Activated T-cell treated with anti-CD3 and anti-CD28 coated beads, Interleukin-2, amount 50 U/mL, for 1 hour (primary cell): ENCODE results near the gene ZCCHC14.
"Not testable (repeated sequence)": the region's sequence is repeated elsewhere in the genome, so short reads cannot be mapped to it uniquely, and the experiment has no call there.

ENCODE experiments used
- DNase-seq: peaks from one replicate; pipeline ENCODE4 v3.0.0-alpha.2; 2020

The ZCCHC14 gene

DNA sequence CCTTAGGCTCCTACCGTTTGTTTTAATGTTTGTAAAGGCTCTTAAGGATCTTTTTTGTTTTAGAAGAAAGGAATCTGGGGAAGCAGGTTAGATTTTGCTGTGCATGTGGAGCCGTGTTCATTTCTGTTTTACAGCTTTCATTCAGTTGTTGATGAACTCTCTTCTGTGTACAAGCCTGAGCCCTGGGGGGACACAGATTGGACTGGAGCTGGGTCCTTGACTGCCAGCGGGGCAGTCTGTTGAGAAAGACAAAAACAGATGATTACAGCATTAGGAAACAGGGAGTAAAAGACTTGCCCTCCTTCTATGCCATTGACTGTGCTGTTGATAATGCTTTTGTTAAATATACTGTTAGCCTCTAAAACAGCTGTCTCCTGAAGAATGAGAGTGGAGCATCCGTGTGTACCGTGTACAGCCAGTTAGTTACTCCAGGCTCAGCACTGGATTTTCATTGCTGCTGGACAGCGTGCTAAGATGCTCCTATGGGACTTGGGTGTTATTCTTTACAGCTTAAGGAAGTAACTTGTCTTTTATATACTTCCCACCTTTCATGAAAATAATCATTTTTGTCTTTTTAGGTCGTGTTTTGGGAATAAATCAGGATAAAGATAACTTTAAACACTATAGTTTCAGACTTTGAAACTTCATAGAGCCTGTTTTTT lies 97.5 kb downstream of the ZCCHC14 start:
- DNase-seq: peak; percentile 4

DNA sequence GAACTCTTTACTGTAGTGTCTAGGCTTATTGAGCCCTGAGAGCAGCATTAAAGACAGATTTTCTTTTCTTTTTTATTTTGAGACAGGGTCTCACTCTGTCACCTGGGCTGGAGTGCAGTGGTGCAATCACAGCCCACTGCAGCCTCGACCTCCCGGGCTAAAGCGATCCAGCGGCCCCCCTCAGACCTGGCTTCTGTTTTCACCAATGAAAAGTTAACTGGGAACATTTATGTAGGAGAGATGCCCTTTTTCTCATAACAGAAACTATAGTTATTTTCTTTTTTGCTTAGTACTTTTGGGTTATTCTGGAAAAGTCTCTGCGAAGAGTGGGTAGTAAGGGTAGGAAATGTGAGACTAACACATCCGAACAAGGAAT lies 99.2 kb downstream of the ZCCHC14 start:
- DNase-seq: peak; percentile 12

DNA sequence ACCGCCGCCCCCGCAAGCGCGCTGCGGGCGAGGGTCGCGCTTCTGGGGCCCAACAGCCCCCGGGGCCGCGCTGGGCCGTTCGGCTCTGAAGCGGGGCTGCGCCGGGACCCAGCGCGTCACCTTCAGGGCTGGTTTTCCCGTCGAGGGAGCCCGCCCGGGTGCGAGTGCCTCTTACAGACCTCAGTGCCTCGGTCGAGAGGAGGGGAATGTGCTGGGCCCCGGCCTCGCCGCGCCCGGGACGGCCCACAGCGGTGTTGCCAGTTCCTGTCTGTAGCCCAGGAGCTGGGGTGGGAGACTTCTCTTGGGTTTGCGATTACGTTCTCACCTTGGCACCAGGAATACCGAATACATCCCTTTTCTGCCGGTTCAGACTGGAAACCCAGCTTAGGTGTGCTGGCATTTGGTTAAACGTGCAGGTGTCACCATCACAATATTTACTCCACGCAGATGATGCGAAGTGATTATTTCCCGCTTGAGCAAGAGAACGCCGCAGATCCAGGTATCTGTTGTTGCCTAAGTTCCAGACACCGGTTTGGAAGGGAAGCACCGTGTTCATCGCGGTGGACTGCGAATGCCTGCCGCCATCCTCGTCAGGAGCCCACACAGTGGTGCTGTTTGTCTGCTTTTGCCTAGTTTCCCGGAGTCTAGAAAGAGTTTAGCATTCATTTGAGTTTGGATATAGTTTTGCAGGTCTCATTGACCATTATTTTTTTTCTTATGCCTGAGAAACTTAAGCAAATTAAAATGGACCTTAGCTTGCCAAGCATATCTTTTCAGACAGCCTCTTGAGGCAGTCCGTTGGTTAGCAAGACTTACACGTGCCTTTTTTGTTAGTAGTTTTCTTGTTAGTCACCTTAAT lies 99.8 kb downstream of the ZCCHC14 start:
- peak; percentile 56 for DNase-seq

DNA sequence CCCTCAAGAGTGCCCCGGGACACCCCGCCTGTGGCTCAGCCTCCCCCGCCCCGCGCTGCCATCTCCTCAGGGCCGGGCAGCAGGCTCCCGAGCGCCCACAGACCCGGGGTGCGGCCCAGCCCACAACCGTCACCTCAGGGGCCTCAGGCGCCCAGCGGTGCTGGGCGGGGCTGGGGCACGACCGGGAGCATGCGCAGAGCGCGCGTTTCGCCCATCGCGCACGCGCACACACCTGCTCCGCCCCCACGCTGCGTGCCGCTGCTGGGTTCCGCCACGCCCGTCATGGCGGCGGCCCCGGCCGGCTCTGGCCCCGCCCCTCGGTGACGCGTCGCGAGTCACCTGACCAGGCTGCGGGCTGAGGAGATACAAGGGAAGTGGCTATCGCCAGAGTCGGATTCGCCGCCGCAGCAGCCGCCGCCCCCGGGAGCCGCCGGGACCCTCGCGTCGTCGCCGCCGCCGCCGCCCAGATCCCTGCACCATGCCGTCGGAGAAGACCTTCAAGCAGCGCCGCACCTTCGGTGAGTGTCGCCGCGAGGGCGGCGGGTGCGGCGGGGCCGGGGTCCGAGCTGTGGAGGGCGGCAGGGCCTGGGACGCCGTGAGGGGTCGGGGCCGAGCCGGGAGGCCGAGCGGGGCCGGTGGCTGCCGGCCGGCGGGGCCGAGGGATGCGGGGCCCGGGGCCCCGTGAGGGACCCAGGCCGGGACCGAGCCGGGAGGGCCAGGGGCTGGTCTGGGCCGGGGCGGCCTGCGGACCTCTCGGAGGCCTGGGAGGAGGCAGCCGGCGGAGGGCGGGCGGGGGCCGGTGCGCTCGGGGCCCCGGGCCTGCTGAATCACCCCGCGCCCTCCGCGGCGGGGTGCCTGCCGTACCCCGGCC lies 100.6 kb downstream of the ZCCHC14 start, which contains the start of gene MAP1LC3B:
Gene MAP1LC3B (plus strand): TSS at position 387 of the 871 bp plus-strand sequence. CDS start 92 bp downstream, at position 479.
- DNase-seq: peak; percentile 100

DNA sequence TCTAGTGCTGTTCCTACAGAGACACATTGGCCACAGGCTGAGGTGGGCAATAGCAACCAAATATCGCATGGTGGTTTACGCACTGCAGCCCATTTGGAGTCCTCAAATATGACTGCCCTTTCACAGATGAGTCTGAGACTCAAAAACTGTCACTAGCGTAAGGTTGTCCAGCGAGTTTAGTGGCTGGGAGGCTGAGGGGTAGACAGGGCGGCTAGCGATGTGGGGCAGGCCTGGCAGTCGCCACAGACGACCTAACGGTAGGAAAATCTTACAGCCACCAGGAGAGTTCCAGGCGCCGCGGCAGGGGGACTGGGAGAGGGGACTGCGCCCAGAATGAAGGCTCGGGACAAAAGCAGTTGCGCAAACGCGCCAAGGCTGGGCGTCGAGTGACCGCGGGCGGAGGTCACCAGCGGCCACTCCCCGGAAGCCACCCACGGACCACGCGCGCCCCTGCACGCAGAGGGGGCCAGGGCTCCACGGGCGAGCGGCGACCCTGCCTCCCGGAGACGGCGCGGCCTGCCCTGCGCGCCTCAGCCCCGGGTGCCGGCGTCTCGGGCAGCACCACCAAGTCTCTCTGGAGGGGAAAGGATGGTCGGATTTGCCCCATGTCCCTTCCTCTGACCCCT lies 101.4 kb downstream of the ZCCHC14 start:
- no peak for DNase-seq

DNA sequence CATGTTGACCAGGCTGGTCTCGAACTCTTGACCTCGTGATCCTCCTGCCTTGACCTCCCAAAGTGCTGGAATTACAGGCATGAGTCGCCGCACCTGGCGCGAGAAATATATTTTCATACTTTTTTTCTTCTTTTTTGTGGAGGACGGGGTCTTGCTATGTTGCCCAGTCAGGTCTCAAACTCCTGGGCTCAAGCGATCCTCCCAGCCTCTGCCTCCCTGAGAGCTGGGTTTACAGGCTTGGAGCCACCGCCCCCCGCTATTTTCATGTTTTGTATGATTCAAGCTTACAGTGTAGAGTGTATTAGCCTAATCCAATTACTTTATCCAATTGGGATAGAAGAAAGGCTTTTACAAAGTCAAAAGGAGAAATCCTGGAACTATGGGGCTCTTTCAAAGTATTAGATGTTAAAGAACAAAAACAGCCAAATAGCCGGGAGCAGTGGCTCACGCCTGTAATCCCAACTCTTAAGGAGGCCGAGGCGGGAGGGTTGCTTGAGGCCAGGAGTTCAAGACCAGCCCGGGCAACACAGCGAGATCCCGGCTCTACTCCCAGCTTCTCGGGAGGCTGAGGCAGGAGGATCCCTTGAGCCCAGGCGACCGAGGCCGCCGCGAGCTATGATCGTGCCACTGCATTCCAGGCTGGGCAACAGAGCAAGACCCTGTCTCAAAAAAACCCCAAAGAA lies 102.0 kb downstream of the ZCCHC14 start:
- DNase-seq: peak; percentile 9

DNA sequence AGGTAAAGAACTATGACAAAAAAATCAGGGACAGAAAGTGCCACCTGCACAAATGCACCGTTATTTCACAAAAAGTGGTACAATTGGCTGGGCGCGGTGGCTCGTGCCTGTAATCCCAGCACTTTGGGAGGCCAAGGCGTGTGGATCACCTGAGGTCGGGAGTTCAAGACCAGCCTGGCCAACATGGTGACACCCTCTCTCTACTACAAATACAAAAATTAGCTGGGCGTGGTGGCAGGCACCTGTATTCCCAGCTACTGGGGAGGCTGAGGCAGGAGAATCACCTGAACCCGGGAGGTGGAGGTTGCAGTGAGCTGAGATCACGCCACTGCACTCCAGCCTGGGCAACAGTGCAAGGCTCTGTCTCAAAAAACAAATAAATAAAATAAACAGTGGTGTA lies 102.9 kb downstream of the ZCCHC14 start:
- peak; percentile 7 for DNase-seq

DNA sequence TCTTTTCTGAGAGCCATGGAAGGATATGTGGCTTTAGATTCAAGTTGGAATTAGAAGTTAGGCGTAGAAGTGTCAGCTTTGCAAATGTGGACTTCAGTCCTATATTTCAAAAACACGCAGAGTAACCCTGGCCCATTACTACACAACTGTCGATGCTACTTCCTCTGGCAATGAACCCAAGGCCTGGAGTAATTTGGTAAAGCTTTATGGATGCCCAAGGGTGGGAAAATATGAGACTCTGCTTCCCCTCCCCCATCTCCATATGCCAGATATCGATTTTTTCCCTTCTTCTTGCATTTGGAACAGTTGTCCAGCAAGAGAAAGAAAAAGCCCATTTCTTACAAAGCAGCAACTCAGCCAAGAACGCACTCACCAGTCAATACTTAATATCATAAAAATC lies 103.6 kb downstream of the ZCCHC14 start:
- no peak for DNase-seq

DNA sequence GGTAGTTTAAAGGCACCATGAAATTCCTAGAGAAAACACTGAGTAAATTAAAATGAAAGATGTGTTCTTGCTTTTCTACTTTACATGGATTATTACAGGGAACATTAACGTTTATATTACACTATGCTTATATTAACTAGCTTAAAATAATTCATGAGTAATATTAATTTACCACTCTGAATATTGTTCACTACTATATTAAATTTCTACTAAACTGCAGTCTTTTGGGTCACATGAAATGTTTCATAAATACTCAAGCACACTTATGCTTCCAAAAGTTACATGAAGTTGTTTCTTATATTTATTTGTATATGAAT lies 104.0 kb downstream of the ZCCHC14 start:
- no peak for DNase-seq

DNA sequence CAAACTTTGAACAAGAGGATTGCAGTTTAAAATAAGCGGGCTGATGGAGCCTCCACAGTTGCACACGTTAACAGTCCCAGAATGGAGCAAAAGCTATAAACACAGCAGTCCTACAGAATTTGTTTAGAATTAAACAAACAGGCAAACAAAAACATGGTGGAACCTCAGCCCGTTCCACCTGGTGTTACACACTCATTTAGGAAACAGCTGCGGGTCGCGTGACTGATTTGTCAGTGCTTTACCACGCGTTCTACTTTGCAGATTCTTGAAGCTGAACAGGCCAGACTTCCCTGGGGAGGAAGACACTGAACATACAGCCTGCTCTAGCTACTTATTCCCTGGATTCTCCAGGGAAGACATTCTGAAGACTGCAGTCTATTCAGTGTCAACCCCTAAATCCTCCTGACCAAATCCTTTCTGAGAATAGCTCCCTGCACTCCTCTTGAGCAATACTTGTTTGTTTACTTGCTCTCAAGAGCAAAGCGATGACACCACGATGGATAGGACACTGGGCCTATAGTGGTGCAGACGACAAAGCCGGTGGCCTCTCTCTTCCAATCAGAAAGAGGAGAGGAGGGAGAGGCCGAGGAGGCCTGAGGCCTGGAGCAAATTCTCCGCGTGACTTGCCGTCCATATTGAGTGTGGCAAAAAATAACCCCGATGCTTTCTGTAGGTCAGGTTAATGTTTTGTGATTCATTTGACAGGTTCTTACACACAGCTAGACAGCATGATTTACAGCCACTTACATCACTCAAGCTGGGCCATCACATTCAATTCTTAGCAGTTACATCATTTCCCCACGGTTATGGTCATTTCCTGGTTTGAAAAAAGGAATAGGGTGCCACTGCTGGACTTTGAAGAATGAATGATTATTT lies 104.6 kb downstream of the ZCCHC14 start:
- DNase-seq: peak; percentile 76

DNA sequence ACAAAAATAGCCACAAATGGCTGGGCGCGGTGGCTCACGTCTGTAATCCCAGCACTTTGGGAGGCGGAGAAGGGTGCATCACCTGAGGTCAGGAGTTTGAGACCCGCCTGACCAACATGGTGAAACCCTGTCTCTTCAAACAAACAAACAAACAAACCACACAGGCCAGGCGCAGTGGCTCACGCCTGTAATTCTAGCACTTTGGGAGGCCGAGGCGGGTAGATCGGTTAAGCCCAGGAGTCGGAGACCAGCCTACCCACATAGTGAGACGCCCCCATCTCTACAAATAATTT lies 108.0 kb downstream of the ZCCHC14 start:
- DNase-seq: peak; percentile 16

DNA sequence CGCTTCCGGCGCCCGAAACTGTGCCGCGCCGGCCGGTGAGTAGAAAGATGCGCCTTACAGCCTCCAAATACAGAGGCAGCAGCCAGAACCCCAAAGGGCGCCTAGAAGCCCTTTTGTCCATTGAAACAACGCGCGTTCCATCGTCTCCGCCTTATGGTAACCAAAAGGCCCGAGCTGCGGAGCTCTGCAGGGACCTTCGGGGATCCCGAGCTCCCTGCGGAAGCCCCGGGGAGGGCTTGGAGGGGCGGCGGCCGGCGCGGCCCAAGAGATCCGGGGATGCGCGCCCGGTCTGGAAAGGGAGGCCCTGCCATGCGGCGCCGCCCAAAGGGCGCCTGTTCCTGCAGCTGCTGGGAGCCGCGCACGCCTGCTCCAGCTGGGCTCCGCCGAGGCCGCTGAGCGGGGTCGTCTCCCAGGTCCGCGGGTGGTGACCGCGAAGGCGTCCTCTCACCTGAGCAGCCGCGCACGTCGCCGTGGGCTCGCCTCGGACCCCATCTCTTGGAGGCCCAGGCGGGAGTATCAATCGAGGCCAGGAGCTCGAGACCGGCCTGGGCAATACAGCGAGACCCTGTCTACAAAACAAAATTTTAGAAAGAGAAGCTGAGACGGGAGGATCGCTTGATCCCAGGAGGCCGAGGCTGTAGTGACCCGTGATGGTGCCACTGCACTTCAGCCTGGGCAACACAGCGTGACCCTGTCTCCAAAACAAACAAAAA lies 108.5 kb downstream of the ZCCHC14 start:
- no peak for DNase-seq

DNA sequence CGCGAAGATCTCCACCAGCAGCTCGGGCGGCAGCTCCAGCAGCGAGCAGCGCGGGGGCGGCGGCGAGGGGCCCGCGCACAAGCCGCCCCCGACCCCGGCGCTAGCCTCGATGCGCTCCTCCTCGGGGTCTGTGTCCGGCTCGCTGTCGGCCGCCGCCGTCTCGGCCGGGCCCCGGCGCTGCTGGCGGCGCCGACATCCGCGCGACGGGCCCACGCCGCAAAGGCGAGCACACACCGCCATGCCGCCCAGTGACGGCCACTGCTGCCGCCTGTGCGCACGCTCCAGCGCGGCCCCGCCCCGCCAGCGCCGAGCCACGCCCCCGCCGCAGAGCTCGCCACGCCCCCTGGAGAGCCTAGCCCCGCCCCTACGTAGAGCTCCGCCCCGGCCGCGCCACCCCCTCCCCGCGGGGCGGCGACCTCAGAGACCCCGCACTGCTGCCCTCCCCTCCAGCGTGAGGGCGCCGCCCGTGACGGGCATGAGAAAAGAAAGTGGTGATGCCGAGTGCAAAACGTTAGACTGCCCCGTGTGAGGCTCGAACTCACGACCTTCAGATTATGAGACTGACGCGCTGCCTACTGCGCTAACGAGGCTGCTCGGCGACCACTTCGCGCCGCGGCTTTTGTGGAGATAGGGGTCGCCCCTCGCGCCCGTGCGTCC lies 109.2 kb downstream of the ZCCHC14 start, which contains the start of gene FBXO31:
Gene FBXO31 (minus strand): TSS at position 272 of the 657 bp plus-strand sequence. CDS start 32 bp downstream, at position 240.
- peak; percentile 95 for DNase-seq

DNA sequence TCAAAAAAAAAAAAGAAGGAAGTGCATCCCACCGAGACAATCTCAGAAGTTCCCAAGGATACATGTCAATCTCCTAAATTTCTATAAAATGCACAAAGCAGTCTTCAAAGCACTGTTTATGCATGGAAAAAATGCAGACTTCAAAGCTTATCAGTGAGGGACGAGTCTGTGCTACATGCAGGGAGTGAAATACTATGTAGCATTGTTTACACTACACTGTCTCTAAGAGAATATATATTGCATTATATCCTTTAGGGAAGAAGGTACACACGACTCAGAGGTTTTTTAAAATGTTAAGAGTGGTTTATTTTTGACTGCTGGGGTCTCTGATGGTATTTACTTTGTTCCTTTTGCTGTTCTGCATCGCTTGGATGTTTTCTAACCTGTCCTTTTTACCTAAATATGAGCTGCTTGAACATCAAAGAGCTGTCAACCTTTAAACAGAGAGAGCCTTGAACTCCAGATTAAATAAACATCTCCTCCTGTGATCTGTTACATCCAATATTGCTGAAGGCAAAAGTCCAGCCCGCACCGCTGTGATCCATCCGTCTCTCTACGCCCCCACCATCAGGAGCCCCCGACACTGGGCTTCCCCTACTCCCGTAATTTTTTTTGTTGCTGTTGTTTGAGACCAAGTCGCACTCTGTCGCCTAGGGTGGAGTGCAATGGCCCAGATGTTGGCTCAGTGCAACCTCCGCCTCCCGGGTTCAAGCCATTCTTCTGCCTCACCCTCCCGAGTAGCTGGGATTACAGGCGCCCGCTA lies 110.6 kb downstream of the ZCCHC14 start:
- no peak for DNase-seq

DNA sequence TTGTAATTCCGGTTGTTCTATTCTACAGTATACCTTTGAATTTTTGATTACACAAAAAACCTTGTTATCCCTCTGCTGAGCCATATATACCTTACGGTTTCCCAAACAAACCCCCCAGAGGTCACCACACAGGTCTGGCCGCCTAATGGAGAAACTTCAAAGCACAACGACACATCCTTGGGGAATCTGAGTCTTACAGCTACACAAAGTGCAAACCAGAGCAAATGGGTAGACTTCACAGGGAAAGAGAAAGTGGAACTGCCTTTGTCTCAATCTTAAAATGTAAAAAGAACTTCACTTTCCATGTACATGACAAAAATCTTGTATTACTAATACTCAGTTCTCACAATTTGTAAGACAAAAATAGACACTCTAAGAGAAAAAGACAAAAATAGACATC lies 111.9 kb downstream of the ZCCHC14 start:
- no peak for DNase-seq

DNA sequence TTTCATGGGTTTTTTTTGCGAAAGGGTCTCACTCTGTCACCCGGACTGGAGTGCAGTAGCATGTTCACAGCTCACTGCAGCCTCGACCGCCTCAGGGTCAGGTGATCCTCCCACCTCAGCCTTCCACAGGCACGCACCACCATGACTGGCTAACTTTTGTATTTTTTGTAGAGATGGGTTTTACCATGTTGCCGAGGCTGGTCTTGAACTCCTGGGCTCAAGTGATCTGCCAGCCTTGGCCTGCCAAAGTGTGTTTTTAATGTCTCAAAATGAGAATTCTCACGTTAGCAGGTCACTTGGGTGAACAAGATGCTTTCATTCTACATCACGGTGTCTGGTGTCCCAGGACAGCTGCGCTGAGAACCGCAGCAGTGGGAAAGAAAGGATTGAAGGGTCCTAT lies 112.4 kb downstream of the ZCCHC14 start:
- DNase-seq: no peak

DNA sequence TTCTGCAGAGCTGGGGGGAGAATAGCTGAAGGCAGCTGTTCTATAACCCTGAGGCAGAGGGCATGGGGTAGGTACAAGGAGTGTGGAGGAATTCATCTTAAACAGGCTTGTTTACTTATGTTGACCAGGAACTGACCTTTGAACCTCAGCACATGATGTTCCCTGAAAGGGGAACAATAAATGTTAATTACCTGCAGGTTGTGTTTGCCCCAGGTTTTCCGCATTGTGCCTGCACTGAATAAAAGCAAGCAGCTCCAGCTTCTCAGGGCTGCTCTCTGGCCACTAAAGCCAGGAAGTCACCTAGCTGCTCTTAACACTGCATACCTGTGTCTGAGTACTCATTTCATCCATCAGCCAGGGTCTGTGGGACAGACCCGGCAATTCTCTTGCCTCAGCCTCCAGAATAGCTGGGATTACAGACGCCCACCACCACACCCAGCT lies 113.5 kb downstream of the ZCCHC14 start:
- DNase-seq: not testable (repeated sequence)

DNA sequence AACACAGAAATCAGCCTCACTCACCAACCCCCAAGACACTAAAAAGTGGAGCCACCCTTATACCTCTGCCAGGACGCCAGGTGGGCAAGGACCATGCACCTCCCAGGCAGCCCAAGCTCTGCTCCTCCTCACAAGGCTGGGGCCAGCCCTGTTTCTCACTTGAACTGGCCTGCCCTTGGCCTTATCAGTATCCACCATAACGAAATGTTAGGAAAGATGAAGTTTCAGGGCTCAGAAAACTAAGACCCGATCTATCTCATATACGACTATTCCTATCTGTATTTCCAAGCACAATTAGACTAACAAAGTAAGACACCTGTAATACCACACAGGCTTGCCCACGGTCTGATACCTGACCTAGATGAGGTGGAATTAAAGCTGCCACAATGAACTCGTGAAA lies 116.2 kb downstream of the ZCCHC14 start:
- DNase-seq: no peak

DNA sequence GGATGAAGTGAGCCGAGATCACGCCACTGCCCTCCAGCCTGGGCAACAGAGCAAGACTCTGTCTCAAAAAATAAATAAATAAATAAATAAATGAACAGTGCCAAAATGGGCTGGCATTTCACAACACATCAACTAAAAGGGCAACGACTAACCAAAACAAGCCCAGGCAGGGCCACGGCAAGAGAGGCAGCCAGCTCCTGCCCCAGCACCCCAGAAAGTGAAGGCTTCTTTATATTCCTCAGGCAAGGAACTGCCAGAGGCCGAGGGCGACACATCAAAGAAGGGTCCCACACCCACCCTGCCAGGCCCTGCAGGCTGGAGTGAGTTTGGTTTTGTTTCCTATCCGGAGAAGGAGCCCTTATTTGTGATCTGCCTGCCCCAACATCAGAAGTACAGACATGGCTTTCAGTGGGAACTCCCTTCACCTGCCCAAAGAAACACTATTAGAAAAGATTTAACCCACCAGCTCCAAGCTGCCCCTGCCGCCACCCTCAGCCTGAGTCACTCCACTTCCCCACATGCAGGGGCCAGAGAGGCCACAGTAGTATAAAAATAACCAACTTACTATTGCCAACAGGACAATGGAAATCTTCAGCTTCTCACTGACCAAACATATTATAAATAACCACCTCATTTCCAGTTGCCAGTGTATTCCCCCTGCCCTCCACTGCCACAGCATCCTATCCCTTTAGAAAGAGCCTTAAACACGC lies 117.2 kb downstream of the ZCCHC14 start:
- no peak for DNase-seq
